ENCODE results near the gene USP7.

The USP7 gene

DNA sequence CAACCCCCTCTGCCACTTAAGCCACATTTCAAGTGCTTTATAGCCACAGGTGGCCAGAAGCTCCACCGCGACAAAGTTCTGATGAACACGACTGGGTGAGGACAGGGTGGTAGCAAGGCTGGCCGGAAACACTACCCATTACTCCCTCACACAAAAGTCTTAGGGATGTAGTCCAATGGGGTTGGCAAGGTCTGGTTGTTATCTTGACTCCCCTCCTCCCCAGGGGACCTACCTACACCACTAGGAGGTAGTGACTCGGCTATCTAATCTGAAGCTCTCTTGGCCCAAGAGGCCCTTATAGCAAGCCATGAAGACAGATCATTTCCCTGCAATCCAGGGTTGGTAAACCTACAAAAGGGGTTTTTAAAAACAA, 73.2 kb downstream of the USP7 start:
- no peak overlapping the region for H3K27ac ChIP-seq
- TF ChIP-seq ZFX (IDR thresholded peaks at IDR 0.05; ENCODE audit: borderline replicate concordance) = no peak
- TF ChIP-seq, protein P1, sequence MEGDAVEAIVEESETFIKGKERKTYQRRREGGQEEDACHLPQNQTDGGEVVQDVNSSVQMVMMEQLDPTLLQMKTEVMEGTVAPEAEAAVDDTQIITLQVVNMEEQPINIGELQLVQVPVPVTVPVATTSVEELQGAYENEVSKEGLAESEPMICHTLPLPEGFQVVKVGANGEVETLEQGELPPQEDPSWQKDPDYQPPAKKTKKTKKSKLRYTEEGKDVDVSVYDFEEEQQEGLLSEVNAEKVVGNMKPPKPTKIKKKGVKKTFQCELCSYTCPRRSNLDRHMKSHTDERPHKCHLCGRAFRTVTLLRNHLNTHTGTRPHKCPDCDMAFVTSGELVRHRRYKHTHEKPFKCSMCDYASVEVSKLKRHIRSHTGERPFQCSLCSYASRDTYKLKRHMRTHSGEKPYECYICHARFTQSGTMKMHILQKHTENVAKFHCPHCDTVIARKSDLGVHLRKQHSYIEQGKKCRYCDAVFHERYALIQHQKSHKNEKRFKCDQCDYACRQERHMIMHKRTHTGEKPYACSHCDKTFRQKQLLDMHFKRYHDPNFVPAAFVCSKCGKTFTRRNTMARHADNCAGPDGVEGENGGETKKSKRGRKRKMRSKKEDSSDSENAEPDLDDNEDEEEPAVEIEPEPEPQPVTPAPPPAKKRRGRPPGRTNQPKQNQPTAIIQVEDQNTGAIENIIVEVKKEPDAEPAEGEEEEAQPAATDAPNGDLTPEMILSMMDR (IDR thresholded peaks at IDR 0.05) = no peak

DNA sequence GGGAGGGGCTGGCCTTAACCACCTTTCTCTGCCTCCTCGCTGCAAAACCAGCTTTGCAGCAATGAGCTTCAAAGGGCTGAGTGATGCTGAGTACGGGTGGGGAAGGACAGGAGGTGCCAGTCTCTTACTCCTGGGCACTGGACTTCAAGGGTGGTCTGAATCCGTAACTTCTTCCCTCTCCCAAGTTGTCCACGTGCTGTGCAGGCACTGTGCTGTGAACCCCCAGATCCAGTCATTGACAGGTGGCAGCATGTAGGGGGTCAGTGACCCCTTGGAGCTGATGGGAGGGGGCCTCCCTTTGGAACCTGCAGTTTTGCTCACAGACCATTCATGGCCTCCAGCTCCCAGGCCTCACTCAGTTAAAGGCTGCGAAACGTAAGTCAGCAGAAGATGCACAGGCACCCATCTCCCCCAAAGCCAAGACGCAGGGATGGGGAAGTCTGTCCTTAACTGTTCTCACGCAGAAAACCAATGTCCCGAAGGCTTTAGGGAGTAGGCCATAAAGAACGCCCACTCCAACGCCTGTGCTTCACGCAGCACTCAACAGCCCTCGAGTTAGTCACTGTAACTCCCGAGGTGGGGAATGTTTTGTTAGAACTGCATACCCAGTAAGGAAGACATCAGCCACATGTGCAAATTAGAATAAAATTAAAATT, 73.7 kb downstream of the USP7 start:
- TF ChIP-seq ZFX (IDR thresholded peaks at IDR 0.05; ENCODE audit: borderline replicate concordance) = no peak
- TF ChIP-seq, protein P1 (IDR thresholded peaks at IDR 0.05) = no peak
- H3K27ac ChIP-seq = no peak overlapping the region

GRCh38 chr16:8888951-8889892, 74.5 kb downstream of the USP7 start:
- H3K27ac ChIP-seq = no peak overlapping the region
- TF ChIP-seq, protein P1 (IDR thresholded peaks at IDR 0.05) = no peak
- no peak for TF ChIP-seq ZFX (IDR thresholded peaks at IDR 0.05; ENCODE audit: borderline replicate concordance)

- H3K27ac ChIP-seq = no peak overlapping the region
- TF ChIP-seq ZFX (IDR thresholded peaks at IDR 0.05; ENCODE audit: borderline replicate concordance) = no peak
These were observed 75.7 kb downstream of the USP7 start for GRCh38 chr16:8887952-8888560.

DNA sequence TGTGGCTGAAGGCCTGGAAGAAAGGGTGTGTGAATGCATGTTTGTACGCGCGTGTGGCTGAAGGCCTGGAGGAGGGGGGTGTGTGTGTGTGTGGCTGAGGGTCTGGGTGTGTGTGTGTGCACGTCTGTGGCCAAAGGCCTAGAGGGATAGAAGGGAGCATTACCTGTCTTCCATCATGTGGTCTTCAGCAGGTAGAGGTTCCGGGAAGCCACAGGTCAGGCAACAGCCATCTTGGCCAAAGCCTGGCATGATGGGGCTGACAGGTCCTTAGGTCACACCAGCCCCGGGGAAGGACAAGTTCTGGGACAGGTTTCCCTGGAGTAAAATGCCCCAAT, 76.3 kb downstream of the USP7 start:
- TF ChIP-seq, protein P1 (IDR thresholded peaks at IDR 0.05) = no peak
- no peak for TF ChIP-seq ZFX (IDR thresholded peaks at IDR 0.05; ENCODE audit: borderline replicate concordance)
- no peak overlapping the region for H3K27ac ChIP-seq

GRCh38 chr16:8886593-8887430, 76.9 kb downstream of the USP7 start:
- H3K27ac ChIP-seq = no peak overlapping the region

More at GRCh38 chr16:8886593-8887430, 76.9 kb downstream of the USP7 start:
- TF ChIP-seq, protein P1 (IDR thresholded peaks at IDR 0.05) = no peak
- no peak for TF ChIP-seq ZFX (IDR thresholded peaks at IDR 0.05; ENCODE audit: borderline replicate concordance)

All from 22Rv1 (cell line).